T-cell (primary cell): Measurements from ENCODE around the gene FAM89B. TPM values are rescaled to one million over a fixed set of nuclear protein-coding genes. Genes with fewer than 3 reads are reported as not detected.

Experiments
- ATAC-seq, 4 experiments: fragments of 200-7000 bp in 3 of 4; fragments of 150-1000 bp in 1 of 4; cut with Tn5 transposase; replicated peaks in 1 of 4; 1 replicate in 3 of 4; 2 replicates in 1 of 4; pipeline ENCODE4 v1.10.0; 2021; ENCODE audit warnings: moderate library complexity in 3 of 4, mild to moderate bottlenecking in 2 of 4, moderate number of reproducible peaks in 1 of 4
- CTCF ChIA-PET, 2 donors: fragments of 300-600 bp; sonication (Branson Sonifier 250); formaldehyde crosslinking; loops; one replicate each; lab custom pipeline; 2022; ENCODE audit warnings: antibody characterized with exemption in 2 of 2; lab: Charles Lee
- POLR2A ChIA-PET, 2 donors: fragments of 300-600 bp; sonication (Branson Sonifier 250); formaldehyde crosslinking; loops; one replicate each; lab custom pipeline; 2022; ENCODE audit warnings: antibody characterized with exemption in 2 of 2; lab: Charles Lee
- DNase-seq, 35 experiments: peaks; one replicate each; pipeline versions ENCODE4 v3.0.0 to v3.0.0-alpha.2; 2013 to 2023
- H3K27ac ChIP-seq: one replicate; pipeline ENCODE4 v1.5.1; 2013; ENCODE audit warnings: low read length
- H3K27me3 ChIP-seq, 2 experiments: replicated peaks in 1 of 2; 1 replicate in 1 of 2; 2 replicates in 1 of 2; pipeline versions ENCODE4 v1.6.1 to v1.7.0; 2013; ENCODE audit warnings: low read length in 1 of 2, mixed read lengths in 1 of 2; ENCODE audit not compliant: control insufficient read depth in 2 of 2, insufficient read depth in 2 of 2; ENCODE audit errors: extremely low read depth in 1 of 2
- H3K36me3 ChIP-seq, 2 donors: 1 replicate in 1 of 2; 2 replicates in 1 of 2; pipeline versions ENCODE4 v1.6.1 to v1.7.0; 2013; ENCODE audit warnings: low read length in 1 of 2; ENCODE audit not compliant: control insufficient read depth in 2 of 2, insufficient read depth in 1 of 2; ENCODE audit errors: extremely low read depth in 1 of 2
- H3K4me1 ChIP-seq, 2 experiments: 1 replicate in 1 of 2; 2 replicates in 1 of 2; pipeline versions ENCODE4 v1.6.1 to v1.7.0; 2013; ENCODE audit warnings: low read length in 2 of 2, mixed read lengths in 1 of 2; ENCODE audit not compliant: insufficient read depth in 2 of 2, control insufficient read depth in 1 of 2; ENCODE audit errors: extremely low read depth in 1 of 2
- H3K4me3 ChIP-seq, 2 donors: 1 replicate in 1 of 2; 2 replicates in 1 of 2; pipeline versions ENCODE4 v1.5.1 to v1.7.0; 2013; ENCODE audit warnings: mild to moderate bottlenecking in 2 of 2, low read length in 1 of 2, moderate library complexity in 1 of 2; ENCODE audit not compliant: control insufficient read depth in 1 of 2; ENCODE audit errors: extremely low read depth in 1 of 2
- H3K9me3 ChIP-seq: 2 replicates; pipeline ENCODE4 v1.7.0; 2013
- H3K27ac Mint-ChIP-seq, 2 donors: one replicate each; pipeline ENCODE4 v1.8.0; 2020 to 2021; ENCODE audit warnings: mild to moderate bottlenecking in 2 of 2, mixed read lengths in 2 of 2
- H3K27me3 Mint-ChIP-seq, 2 donors: one replicate each; pipeline ENCODE4 v1.8.0; 2021 to 2022; ENCODE audit warnings: mixed read lengths in 2 of 2
- H3K36me3 Mint-ChIP-seq: one replicate; pipeline ENCODE4 v1.8.0; 2021; ENCODE audit warnings: mixed read lengths
- H3K4me1 Mint-ChIP-seq, 3 donors: one replicate each; pipeline ENCODE4 v1.8.0; 2020 to 2022; ENCODE audit warnings: mixed read lengths in 3 of 3, mild to moderate bottlenecking in 1 of 3
- H3K4me3 Mint-ChIP-seq, 3 donors: one replicate each; pipeline ENCODE4 v1.8.0; 2020 to 2022; ENCODE audit warnings: mild to moderate bottlenecking in 3 of 3, mixed read lengths in 3 of 3, moderate library complexity in 3 of 3
- H3K9me3 Mint-ChIP-seq, 3 donors: one replicate each; pipeline ENCODE4 v1.8.0; 2020 to 2022; ENCODE audit warnings: mixed read lengths in 3 of 3
- WGBS: methylation state at CpG from one replicate; pipeline ENCODE4 v1.1.5; 2013; ENCODE audit warnings: missing lambda C conversion rate; ENCODE audit not compliant: insufficient coverage; 5-methylcytosine and 5-hydroxymethylcytosine counted together
- total RNA-seq, 35 experiments: library from RNA in 6 of 35; stranded (reverse) in 6 of 35; fragments of 120-200 nt in 1 of 35; gene quantifications; one replicate each; pipeline versions ENCODE4 v1.2.1 to v1.2.4 and lab custom pipeline; 2013 to 2026

Gene FAM89B
- total RNA-seq, 5 donors from 2014 or later (not counting 1 experiment from before 2014, with no cell fraction given), result 36.3 to 72.9 (median 69.3) TPM

DNA sequence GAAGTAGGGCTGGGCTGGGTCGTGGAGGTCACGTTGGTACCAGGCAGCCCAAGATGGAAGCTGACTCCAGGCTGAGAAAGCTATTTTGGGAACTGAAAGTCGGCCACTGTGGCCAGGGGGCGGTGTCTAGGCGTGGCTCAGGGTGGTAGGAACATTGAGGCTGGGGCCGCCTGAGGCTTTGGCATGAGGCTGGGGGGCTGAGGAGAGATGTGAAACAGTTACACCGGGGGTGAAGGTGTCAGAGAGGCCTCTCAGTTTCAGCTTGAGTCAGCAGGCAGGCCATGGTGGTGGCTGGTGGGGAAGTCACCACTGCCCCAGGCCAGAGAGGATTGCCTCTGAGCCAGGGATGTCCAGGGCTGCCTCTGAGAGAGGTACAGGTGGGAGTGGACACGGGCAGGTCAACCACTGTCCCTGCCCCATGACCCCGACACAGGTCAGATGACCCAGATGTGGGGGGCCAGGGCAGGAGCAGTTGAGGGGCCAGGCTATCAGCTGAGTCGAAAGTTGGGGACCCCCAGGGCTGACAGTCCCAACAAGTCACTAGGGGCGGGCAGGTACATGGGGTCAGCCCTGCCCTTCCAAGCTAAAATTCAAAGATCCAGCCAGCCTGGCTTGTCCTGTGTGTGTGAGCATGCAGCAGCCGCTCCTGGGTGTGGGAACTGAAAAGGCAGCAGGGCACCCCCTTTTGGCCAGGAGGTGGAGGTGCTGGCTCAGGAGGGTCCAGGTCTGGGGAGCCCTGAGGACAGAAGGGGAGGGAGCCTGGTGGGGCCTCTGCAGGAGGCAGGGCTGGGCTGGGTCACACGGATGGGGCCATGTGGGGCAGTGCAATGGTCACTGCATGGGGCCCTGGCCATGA lies 16.1 kb downstream of the FAM89B start:
- peaks cover 11% of the 10 kb centered on the region for H3K36me3 Mint-ChIP-seq
- 15% methylated on average over 12 of the region's 13 CpGs for WGBS
- CTCF ChIA-PET, result interaction anchor here (0.5 to 1.9 kb wide), 9 partner anchors 11 to 527 kb away, joined by 3 to 8 read pairs (median 4); partner anchors contain the start of gene EHBP1L1 (in 1 of the 2)
- H3K4me3 ChIP-seq, result no peak overlapping the region
- H3K27me3 ChIP-seq, result no peaks in the 10 kb centered on the region
- DNase-seq, result peak; percentile 52 to 87 (median 73)
- no peaks in the 10 kb centered on the region for H3K9me3 Mint-ChIP-seq
- H3K9me3 ChIP-seq, result no peaks in the 10 kb centered on the region
- H3K4me1 ChIP-seq, result peaks cover 4 to 31% of the 10 kb centered on the region in 2 experiments
- peak; percentile 91 to 93 (median 91) for ATAC-seq
- H3K4me3 Mint-ChIP-seq, result peak overlapping the region in 1 of 3 donors; percentile 40
- peaks cover 8 to 58% of the 10 kb centered on the region in 2 donors for H3K36me3 ChIP-seq
- no peaks in the 10 kb centered on the region for H3K27me3 Mint-ChIP-seq
- POLR2A ChIA-PET, result no interaction called here
- H3K27ac Mint-ChIP-seq, result peak overlapping the region; percentile 82 to 84
- H3K4me1 Mint-ChIP-seq, result peaks cover 22 to 29% (median 28%) of the 10 kb centered on the region in 3 donors
- H3K27ac ChIP-seq, result peak overlapping the region; percentile 60

DNA sequence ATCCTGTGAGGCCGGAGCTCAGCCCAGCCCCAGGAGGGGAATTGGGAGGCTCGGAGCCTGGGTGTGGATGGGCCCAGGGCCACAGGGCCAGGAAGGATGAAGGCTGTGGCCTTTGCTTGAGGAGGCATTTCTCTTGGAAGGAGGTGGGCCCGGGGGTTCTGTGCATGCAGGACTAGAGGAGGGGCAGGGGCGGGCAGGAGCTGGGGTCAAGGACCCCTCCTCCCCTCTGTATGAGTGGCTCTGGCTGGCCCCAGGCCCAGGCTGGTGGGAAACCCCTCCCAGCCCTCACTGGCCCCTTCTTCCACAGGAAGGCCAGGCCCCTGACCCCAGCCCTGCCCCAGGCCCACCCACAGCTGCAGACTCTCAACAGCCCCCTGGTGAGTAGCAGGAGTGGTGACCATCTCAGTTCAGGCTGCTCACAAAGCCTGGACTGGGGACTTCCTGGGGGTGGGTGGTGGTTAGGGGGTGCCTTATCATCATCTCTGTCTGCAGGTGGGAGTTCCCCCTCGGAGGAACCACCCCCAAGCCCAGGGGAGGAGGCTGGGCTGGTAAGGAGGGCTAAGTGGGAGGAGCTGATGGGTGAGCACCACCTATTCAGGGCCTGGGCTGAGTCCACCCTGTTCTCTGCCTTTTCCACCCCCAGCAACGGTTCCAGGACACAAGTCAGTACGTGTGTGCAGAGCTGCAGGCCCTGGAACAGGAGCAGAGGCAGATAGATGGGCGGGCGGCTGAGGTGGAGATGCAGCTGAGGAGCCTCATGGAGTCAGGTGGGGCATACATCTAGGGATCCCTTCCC lies 17.3 kb downstream of the FAM89B start:
- Histone ChIP-seq H3K27ac (peak overlapping the region; percentile 21), H3K27me3 (no peaks in the 10 kb centered on the region), H3K9me3 (no peaks in the 10 kb centered on the region), H3K4me3 (no peak overlapping the region), H3K4me1 (peaks cover 4 to 40% of the 10 kb centered on the region in 2 experiments), H3K36me3 (peaks cover 3 to 49% of the 10 kb centered on the region in 2 donors)
- Mint-ChIP-seq H3K4me3 (no peak overlapping the region), H3K36me3 (peaks cover 5% of the 10 kb centered on the region), H3K27ac (no peak overlapping the region), H3K4me1 (peaks cover 27 to 34% (median 28%) of the 10 kb centered on the region in 3 donors), H3K27me3 (no peaks in the 10 kb centered on the region), H3K9me3 (no peaks in the 10 kb centered on the region)
- peak in 1 of 4 experiments; percentile 40 for ATAC-seq
- peak in 8 of 35 experiments; percentile 22 to 57 (median 38) for DNase-seq
- WGBS, result 93% methylated on average over 3 of the region's 9 CpGs
- POLR2A ChIA-PET, result no interaction called here
- CTCF ChIA-PET, result interaction anchor here in 1 of 2 donors (0.8 to 1.0 kb wide), 2 partner anchors 48 to 50 kb away, joined by 3 to 4 read pairs; no protein-coding TSS in a partner anchor

DNA sequence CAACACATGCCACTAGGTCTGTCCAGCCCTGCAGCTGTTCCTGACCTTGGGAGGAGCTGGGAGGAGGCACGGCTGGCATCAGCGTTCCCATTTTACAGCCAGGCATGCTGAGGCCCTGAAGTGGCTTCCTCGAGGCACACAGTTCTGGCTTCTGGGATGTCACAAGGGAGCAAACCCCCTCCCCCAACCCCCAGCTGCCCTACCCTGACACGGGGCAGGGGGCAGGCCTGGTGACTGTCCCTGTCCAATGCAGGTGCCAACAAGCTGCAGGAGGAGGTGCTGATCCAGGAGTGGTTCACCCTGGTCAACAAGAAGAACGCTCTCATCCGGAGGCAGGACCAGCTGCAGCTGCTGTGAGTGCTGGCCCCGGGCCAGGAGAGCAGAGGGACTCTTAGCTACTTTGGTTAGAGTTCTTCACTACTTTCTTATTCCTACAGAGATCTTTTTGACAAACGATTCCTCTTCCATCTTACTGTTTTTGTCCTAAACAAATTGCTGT lies 18.0 kb downstream of the FAM89B start:
- POLR2A ChIA-PET, result no interaction called here
- Mint-ChIP-seq H3K4me3 (no peak overlapping the region), H3K4me1 (peaks cover 32 to 39% (median 34%) of the 10 kb centered on the region in 3 donors), H3K27me3 (no peaks in the 10 kb centered on the region), H3K27ac (peak overlapping the region in 1 of 2 donors; percentile 35), H3K9me3 (no peaks in the 10 kb centered on the region), H3K36me3 (peaks cover 5% of the 10 kb centered on the region)
- CTCF ChIA-PET, result interaction anchor here in 1 of 2 donors (0.6 kb wide), 1 partner anchor 26 kb away, joined by 3 read pairs; no protein-coding TSS in a partner anchor
- ATAC-seq, result no peak
- H3K4me3 ChIP-seq, result no peak overlapping the region
- no peak overlapping the region for H3K27ac ChIP-seq
- H3K36me3 ChIP-seq, result peaks cover 3 to 47% of the 10 kb centered on the region in 2 donors
- 71% methylated on average over 4 of the region's 8 CpGs for WGBS
- H3K9me3 ChIP-seq, result no peaks in the 10 kb centered on the region
- no peak for DNase-seq
- H3K27me3 ChIP-seq, result no peaks in the 10 kb centered on the region
- H3K4me1 ChIP-seq, result peaks cover 4 to 47% of the 10 kb centered on the region in 2 experiments

DNA sequence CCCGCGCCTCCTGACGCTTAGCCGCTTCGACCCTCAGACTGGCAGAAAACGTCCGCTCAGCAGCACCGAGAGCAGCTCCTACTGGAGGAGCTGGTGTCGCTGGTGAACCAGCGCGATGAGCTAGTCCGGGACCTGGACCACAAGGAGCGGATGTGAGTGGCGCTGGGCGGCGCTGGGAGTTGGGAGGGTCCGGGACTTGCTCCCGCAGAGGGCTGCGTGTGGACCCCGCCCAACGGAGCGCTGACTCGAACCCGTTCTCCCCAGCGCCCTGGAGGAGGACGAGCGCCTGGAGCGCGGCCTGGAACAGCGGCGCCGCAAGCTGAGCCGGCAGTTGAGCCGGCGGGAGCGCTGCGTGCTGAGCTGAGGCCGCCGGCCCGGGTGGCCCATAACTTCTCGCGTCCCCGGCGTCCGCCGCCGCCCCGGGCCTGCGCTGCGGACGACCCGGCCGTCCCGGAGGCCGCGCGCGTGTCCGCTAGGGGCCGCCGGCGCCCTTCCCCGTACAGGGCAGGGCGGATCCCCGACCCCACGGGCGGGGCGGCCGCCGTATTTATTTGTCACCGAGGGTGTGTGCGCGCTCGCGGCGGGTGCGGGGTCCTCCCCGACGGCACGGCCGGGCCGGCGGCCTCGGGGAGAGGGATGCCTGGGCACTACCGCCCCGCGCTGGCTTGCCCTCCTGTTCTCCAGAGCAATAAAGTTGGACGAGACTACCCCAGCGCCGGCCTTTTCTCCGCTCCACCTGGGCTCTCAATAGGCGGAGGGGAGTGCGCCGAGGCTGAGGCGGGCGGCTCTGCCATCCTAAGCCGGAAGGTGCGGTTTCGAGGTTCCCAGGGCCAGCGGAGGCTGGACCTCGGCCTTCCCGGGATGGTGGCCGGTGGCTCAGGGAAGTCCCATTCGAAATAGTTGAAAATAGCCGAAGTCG lies 19.9 kb downstream of the FAM89B start:
- no peak overlapping the region for H3K4me3 ChIP-seq
- H3K4me1 ChIP-seq, result peaks cover 4 to 49% of the 10 kb centered on the region in 2 experiments
- no peaks in the 10 kb centered on the region for H3K27me3 ChIP-seq
- H3K4me1 Mint-ChIP-seq, result peaks cover 25 to 37% (median 31%) of the 10 kb centered on the region in 3 donors
- POLR2A ChIA-PET, result no interaction called here
- no peaks in the 10 kb centered on the region for H3K9me3 ChIP-seq
- no peak overlapping the region for H3K4me3 Mint-ChIP-seq
- CTCF ChIA-PET, result interaction anchor here (0.6 to 0.7 kb wide), 4 partner anchors 16 to 621 kb away, joined by 3 to 6 read pairs (median 4); no protein-coding TSS in a partner anchor
- no peaks in the 10 kb centered on the region for H3K27me3 Mint-ChIP-seq
- no peak overlapping the region for H3K27ac Mint-ChIP-seq
- no peak overlapping the region for H3K27ac ChIP-seq
- H3K36me3 ChIP-seq, result peaks cover 3 to 31% of the 10 kb centered on the region in 2 donors
- DNase-seq (no peak), ATAC-seq (no peak)
- WGBS, result 96% methylated on average over 90 of the region's 106 CpGs
- H3K9me3 Mint-ChIP-seq, result no peaks in the 10 kb centered on the region
- H3K36me3 Mint-ChIP-seq, result peaks cover 5% of the 10 kb centered on the region

DNA sequence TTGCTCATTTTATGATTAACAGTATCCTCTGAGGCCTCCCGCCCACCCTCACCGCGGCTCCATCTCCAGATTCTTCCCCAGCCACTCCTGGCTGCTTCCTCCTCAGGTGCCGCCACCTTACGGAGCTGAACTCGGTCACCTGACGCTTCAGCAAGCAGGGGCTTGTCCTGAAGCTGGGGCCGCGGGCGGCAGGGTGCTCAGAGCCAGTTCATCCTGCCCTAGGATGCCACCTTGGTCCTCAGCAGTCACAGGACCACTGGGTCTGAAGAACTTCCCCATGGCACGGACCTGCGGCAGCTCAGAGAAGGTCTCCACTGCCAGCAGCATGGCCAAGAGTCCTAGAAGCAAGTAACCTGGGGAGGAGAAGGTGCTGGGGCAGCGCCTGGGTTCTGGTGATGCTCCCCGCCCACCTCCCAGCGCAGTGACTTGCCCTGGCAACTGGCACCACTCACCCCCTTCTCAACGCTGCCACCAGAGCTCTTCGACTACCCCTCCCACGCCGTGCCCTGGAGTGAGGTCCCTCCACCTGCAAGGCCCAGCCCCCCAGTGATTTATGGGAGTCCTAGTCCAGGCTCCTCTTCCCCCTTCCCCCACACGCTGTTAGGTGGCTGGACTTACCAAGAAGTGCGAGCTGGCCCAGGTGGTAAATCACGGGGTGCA lies 20.6 kb downstream of the FAM89B start:
- peaks cover 8 to 38% of the 10 kb centered on the region in 2 donors for H3K36me3 ChIP-seq
- no peak overlapping the region for H3K4me3 ChIP-seq
- no peaks in the 10 kb centered on the region for H3K27me3 ChIP-seq
- no peak overlapping the region for H3K4me3 Mint-ChIP-seq
- H3K27ac Mint-ChIP-seq, result no peak overlapping the region
- POLR2A ChIA-PET, result no interaction called here
- peaks cover 9% of the 10 kb centered on the region for H3K36me3 Mint-ChIP-seq
- no peaks in the 10 kb centered on the region for H3K27me3 Mint-ChIP-seq
- no peak overlapping the region for H3K27ac ChIP-seq
- H3K9me3 Mint-ChIP-seq, result no peaks in the 10 kb centered on the region
- CTCF ChIA-PET, result interaction anchor here (0.5 to 1.6 kb wide), 3 partner anchors 13 to 53 kb away, joined by 5 read pairs; no protein-coding TSS in a partner anchor
- WGBS, result 85% methylated on average over 15 of the region's 22 CpGs
- peaks cover 19 to 29% (median 24%) of the 10 kb centered on the region in 3 donors for H3K4me1 Mint-ChIP-seq
- DNase-seq (no peak), ATAC-seq (no peak)
- H3K9me3 ChIP-seq, result no peaks in the 10 kb centered on the region
- H3K4me1 ChIP-seq, result peaks cover 4 to 41% of the 10 kb centered on the region in 2 experiments
